Nephron (organoid): ENCODE measurements around the gene KDM7A.

Experiments used
- H3K27ac Mint-ChIP-seq, 3 experiments: 2 replicates each; pipeline ENCODE4 v1.8.0; 2020; ENCODE audit warnings: mixed read lengths in 3 of 3, mild to moderate bottlenecking in 2 of 3, moderate library complexity in 1 of 3
- H3K27me3 Mint-ChIP-seq: 2 replicates; pipeline ENCODE4 v1.8.0; 2021; ENCODE audit warnings: low read depth, mild to moderate bottlenecking, moderate library complexity, mixed read lengths
- H3K36me3 Mint-ChIP-seq: 2 replicates; pipeline ENCODE4 v1.8.0; 2020; ENCODE audit warnings: low read depth, mixed read lengths
- H3K4me1 Mint-ChIP-seq: 2 replicates; pipeline ENCODE4 v1.8.0; 2020; ENCODE audit warnings: mixed read lengths
- H3K4me3 Mint-ChIP-seq, 3 experiments: 2 replicates each; pipeline ENCODE4 v1.8.0; 2020; ENCODE audit warnings: mild to moderate bottlenecking in 3 of 3, mixed read lengths in 3 of 3, moderate library complexity in 2 of 3
- H3K9me3 Mint-ChIP-seq: 2 replicates; pipeline ENCODE4 v1.8.0; 2020; ENCODE audit warnings: mixed read lengths
- TF ChIP-seq, protein P1 (sequence below), 3 experiments: fragments of 200-600 bp; sonication (generic); IDR thresholded peaks; one replicate each; pipeline ENCODE4 v1.5.0; 2021; ENCODE audit warnings: antibody characterized with exemption in 3 of 3; ENCODE audit not compliant: unreplicated experiment in 3 of 3

Gene KDM7A

GRCh38 chr7:140061607-140061930, 115.2 kb downstream of the KDM7A start:
- peaks cover 27% of the 10 kb centered on the region for H3K27me3 Mint-ChIP-seq
- H3K27ac Mint-ChIP-seq = peak overlapping the region in 2 of 3 experiments; percentile 2 to 82
- H3K9me3 Mint-ChIP-seq = peaks cover 15% of the 10 kb centered on the region
- TF ChIP-seq, protein P1, sequence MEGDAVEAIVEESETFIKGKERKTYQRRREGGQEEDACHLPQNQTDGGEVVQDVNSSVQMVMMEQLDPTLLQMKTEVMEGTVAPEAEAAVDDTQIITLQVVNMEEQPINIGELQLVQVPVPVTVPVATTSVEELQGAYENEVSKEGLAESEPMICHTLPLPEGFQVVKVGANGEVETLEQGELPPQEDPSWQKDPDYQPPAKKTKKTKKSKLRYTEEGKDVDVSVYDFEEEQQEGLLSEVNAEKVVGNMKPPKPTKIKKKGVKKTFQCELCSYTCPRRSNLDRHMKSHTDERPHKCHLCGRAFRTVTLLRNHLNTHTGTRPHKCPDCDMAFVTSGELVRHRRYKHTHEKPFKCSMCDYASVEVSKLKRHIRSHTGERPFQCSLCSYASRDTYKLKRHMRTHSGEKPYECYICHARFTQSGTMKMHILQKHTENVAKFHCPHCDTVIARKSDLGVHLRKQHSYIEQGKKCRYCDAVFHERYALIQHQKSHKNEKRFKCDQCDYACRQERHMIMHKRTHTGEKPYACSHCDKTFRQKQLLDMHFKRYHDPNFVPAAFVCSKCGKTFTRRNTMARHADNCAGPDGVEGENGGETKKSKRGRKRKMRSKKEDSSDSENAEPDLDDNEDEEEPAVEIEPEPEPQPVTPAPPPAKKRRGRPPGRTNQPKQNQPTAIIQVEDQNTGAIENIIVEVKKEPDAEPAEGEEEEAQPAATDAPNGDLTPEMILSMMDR (IDR thresholded peaks at IDR 0.05; ENCODE audit: unreplicated experiment in 3 of 3) = no peak
- H3K36me3 Mint-ChIP-seq = no peaks in the 10 kb centered on the region
- peaks cover 12% of the 10 kb centered on the region for H3K4me1 Mint-ChIP-seq
- peak overlapping the region; percentile 54 to 72 (median 58) for H3K4me3 Mint-ChIP-seq

GRCh38 chr7:140060788-140061606, 115.8 kb downstream of the KDM7A start:
- Mint-ChIP-seq H3K9me3 (peaks cover 9% of the 10 kb centered on the region), H3K36me3 (no peaks in the 10 kb centered on the region), H3K27me3 (peaks cover 27% of the 10 kb centered on the region), H3K4me3 (peak overlapping the region; percentile 54 to 72 (median 58)), H3K27ac (peak overlapping the region in 2 of 3 experiments; percentile 2 to 82), H3K4me1 (peaks cover 12% of the 10 kb centered on the region)
- TF ChIP-seq, protein P1 (IDR thresholded peaks at IDR 0.05; ENCODE audit: unreplicated experiment in 3 of 3) = no peak

DNA sequence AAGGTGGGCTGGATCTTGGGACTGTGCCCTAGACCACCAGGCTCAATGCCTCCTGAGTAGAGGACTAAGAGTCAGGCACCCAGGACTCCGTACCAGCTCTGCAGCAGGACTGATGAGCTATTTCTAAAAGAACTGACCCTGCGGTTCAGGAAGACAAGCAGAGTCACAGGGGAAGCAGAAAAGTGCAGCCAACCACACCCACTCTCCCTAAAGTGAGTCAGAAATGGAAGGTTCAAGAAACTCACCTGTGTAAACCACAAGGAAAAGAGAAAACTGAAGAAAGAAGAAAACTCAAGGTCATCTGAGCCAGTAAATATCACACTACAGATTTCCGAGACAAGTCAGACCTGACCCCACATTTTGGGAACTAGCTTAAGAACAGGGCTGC, 116.5 kb downstream of the KDM7A start:
- Mint-ChIP-seq H3K27ac (no peak overlapping the region), H3K27me3 (peaks cover 27% of the 10 kb centered on the region), H3K9me3 (peaks cover 3% of the 10 kb centered on the region), H3K36me3 (no peaks in the 10 kb centered on the region), H3K4me3 (peak overlapping the region in 2 of 3 experiments; percentile 29 to 54), H3K4me1 (peaks cover 12% of the 10 kb centered on the region)
- TF ChIP-seq, protein P1 (IDR thresholded peaks at IDR 0.05; ENCODE audit: unreplicated experiment in 3 of 3) = no peak

- H3K9me3 Mint-ChIP-seq = peaks cover 3% of the 10 kb centered on the region
- no peak overlapping the region for H3K27ac Mint-ChIP-seq
- TF ChIP-seq, protein P1 (IDR thresholded peaks at IDR 0.05; ENCODE audit: unreplicated experiment in 3 of 3) = no peak
- peak overlapping the region; percentile 29 to 54 (median 51) for H3K4me3 Mint-ChIP-seq
- no peaks in the 10 kb centered on the region for H3K36me3 Mint-ChIP-seq
- H3K4me1 Mint-ChIP-seq = peaks cover 12% of the 10 kb centered on the region
- H3K27me3 Mint-ChIP-seq = peaks cover 27% of the 10 kb centered on the region
Observed at GRCh38 chr7:140059273-140060242, 117.2 kb downstream of the KDM7A start.

GRCh38 chr7:140058517-140058916, 118.3 kb downstream of the KDM7A start:
- Mint-ChIP-seq H3K4me1 (peaks cover 12% of the 10 kb centered on the region), H3K27ac (no peak overlapping the region), H3K4me3 (no peak overlapping the region), H3K36me3 (no peaks in the 10 kb centered on the region), H3K27me3 (peaks cover 25% of the 10 kb centered on the region), H3K9me3 (peaks cover under 1% of the 10 kb centered on the region)
- TF ChIP-seq, protein P1 (IDR thresholded peaks at IDR 0.05; ENCODE audit: unreplicated experiment in 3 of 3) = no peak
